GM10266 (cell line): ENCODE data around the gene GPC5.

Experiments used
- DNase-seq: peaks from one replicate; pipeline ENCODE4 v3.0.0; 2012; ENCODE audit errors: extremely low spot score
- TF ChIP-seq, protein P1 (sequence below): IDR thresholded peaks from 2 replicates; pipeline ENCODE4 v1.5.1; 2012; ENCODE audit warnings: mild to moderate bottlenecking, low read depth; ENCODE audit not compliant: control insufficient read depth, insufficient read depth; ENCODE audit errors: missing control alignments

GPC5 gene

DNA sequence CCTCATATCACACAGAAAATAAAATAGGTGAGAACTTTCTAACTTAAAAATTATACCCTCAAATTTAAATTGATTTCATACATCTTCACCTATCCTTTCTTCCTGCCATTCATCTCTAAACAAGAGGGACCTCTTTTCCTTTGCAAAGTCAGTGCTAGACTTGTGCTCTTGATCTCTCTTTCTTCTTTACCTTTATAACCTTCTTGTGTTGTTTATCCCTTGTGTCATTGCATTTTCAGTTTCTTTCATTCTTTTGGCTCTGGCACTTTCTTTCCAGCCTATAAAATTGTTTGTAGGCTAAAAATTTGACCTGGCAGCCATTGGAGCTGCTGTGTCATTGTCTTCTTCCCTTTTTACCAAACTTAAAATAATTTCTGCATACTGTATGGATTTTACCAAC lies 190.1 kb downstream of the GPC5 start:
- TF ChIP-seq, protein P1, sequence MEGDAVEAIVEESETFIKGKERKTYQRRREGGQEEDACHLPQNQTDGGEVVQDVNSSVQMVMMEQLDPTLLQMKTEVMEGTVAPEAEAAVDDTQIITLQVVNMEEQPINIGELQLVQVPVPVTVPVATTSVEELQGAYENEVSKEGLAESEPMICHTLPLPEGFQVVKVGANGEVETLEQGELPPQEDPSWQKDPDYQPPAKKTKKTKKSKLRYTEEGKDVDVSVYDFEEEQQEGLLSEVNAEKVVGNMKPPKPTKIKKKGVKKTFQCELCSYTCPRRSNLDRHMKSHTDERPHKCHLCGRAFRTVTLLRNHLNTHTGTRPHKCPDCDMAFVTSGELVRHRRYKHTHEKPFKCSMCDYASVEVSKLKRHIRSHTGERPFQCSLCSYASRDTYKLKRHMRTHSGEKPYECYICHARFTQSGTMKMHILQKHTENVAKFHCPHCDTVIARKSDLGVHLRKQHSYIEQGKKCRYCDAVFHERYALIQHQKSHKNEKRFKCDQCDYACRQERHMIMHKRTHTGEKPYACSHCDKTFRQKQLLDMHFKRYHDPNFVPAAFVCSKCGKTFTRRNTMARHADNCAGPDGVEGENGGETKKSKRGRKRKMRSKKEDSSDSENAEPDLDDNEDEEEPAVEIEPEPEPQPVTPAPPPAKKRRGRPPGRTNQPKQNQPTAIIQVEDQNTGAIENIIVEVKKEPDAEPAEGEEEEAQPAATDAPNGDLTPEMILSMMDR: no peak

DNA sequence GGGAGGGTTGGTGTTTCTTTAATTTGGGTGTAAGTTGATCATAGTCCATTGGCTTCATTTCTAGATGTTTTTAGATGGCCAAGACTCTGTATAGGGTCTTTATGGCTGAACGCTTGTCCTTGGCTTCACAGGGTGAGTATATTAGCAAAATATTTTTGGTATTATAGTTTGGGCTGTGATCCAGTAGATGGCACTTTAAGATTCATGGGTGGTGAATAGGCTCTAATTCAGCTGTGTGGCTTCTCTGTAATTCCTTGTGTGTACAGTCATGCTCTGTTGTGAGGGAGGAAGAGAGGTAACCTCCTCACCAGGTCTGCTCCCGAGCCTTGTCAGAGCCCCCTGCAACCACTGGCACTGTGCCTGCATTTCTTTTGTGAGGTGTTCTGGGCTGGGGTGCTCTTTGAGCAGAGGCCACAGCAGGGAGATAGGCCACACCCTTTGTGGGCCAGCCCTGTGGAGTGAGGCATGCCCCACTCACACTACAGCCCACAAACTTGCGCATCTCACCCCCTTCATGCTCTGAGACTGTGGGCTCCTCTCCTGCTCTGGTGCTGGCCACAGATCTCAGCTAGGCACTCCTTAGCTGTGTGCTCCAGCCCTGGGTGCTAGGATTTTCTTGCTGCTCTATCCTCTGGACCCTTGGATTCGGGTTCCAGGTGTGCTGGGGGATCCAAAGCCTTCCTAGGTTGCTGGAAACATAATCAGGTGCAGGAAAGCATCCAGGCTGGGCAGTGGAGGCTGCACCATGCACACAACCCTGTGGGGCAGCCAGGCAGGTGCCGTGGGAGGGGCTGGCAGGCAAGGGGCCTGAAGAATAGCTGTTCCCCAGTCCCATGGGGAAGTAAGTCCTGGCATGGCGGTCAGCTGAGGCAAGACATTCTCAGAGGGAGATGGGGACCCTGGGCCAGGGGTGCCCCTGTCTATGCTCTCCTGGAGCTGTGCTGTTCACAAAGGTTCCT lies 193.9 kb downstream of the GPC5 start:
- DNase-seq: no peak
- TF ChIP-seq, protein P1: no peak

More for the DNA sequence above, 190.1 kb downstream of the GPC5 start:
- no peak for DNase-seq

DNA sequence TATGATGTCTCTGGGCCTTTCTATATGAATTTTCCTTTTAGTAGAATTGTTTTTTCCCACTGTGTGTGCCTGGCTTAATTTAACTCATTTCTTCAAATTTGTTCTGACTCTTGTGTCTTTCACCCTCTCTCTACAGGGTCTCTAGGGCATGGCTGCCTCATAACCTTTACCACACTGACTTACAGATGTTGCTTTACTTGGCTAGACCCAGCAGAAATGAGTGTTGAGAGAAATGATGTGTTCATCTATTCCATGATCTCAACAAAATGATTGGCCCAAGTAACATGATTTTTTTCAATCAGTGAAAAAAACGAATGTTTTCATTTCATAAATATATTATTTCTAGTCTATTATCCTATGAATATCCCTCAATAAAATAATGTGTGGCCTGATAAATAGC lies 195.0 kb downstream of the GPC5 start:
- DNase-seq: no peak
- TF ChIP-seq, protein P1: no peak

DNA sequence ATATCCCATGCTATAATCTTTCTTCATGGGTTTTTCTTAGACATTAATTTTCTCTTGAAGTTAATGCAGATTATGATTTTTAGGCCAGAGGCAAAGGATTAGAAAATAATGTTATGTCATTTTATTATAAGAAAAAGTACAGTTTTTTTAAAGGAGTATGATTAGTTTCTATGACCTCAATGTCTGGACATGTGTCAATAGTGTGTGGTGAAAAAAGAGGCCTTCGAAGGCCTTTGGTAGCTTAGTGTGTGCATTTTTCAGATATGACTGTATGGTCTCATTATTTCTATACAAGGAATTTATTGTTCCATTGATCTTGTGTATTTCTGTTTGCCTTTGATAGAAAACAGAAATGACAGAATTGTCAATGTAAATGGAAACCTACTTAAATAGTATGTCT lies 195.6 kb downstream of the GPC5 start:
- no peak for DNase-seq
- TF ChIP-seq, protein P1: no peak

DNA sequence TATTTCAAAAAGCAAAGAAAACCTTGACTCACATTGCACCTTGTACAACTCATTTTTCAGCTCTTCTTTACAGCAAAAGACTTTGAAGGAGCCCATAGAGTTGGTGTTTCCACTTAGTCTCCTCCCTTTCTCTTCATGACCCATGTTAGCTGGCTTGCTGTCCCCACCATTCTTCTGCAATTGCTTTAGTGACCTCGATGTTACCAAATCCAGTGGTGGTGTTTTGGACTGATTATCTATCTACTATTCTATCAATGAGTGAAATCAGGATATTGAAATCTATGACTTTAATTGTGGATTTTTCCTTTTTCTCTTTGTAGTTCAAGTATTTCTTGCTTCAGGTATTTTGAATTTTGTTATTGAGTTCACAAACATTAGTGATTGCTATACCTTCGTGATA lies 197.3 kb downstream of the GPC5 start:
- DNase-seq: no peak
- TF ChIP-seq, protein P1: no peak

DNA sequence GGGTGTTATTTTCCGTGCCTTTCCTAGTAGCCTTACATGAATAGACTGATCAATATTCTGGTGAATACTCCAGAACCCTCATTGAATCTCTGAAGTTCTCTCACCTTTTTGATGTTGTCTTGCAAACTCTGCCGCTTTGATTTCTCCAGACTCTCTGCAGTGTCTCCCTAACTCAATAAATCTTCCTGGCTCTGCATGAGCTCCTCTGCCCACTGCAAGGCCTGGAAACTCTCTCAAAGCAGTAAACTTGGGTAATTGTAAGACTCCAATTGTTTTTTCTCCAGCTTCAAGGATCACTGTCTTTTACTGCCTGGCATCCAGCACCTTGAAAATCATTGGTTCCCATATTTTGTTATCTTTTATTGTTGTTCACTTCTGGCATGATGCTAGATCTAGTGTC lies 198.4 kb downstream of the GPC5 start:
- TF ChIP-seq, protein P1: no peak

DNA sequence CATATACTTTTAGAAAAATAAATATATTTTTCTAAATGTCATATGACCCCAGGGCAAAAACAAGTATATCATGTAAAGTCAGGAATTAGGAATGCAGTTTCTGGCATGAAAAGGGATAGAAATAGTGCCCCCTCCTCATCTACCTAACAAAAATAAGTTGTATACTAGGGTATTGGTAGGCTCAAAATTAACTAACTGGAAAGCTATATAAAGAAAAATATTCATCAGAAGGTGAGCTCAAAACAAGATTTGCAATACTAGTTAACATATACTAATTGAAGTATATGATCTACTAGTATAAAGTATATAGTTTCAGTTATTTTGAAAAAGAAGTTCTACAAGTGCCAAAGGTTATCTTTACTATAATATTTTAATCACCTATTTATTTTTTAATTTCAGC lies 200.2 kb downstream of the GPC5 start:
- TF ChIP-seq, protein P1: no peak
- no peak for DNase-seq

More for the DNA sequence above, 198.4 kb downstream of the GPC5 start:
- no peak for DNase-seq
